GM23338 (cell line): ENCODE measurements around the gene SLC30A10. TPM values are rescaled to one million over a fixed set of nuclear protein-coding genes. Genes with fewer than 3 reads are reported as not detected.
"Not testable (repeated sequence)": the region's sequence is repeated elsewhere in the genome, so short reads cannot be mapped to it uniquely, and the experiment has no call there.

ENCODE experiments used
- ATAC-seq: fragments of 200-7000 bp; cut with Tn5 transposase; 3 replicates; pipeline ENCODE4 v1.9.1; 2020
- DNase-seq: peaks from one replicate; pipeline ENCODE4 v3.0.0-alpha.2; 2015; ENCODE audit warnings: low spot score
- H2AFZ ChIP-seq: fragments of 200-600 bp; sonication (generic); 2 replicates; pipeline ENCODE4 v1.8.0; 2016; ENCODE audit warnings: antibody characterized with exemption, mild to moderate bottlenecking, moderate library complexity
- H3F3A ChIP-seq: fragments of 200-600 bp; sonication (generic); replicated peaks from 2 replicates; pipeline ENCODE4 v1.8.0; 2017; ENCODE audit warnings: antibody characterized with exemption, mixed run types, low read depth
- H3K27ac ChIP-seq: fragments of 200-600 bp; sonication (generic); 2 replicates; pipeline ENCODE4 v1.6.1; 2016; ENCODE audit warnings: low read depth
- H3K27me3 ChIP-seq: fragments of 200-600 bp; sonication (generic); 2 replicates; pipeline ENCODE4 v1.8.0; 2016; ENCODE audit warnings: mild to moderate bottlenecking, mixed run types, moderate library complexity; ENCODE audit not compliant: insufficient read depth
- H3K36me3 ChIP-seq: fragments of 200-600 bp; sonication (generic); 2 replicates; pipeline ENCODE4 v1.8.0; 2016; ENCODE audit warnings: mild to moderate bottlenecking; ENCODE audit not compliant: insufficient read depth
- H3K4me1 ChIP-seq: fragments of 200-600 bp; sonication (generic); 2 replicates; pipeline ENCODE4 v1.8.0; 2016; ENCODE audit warnings: mild to moderate bottlenecking, moderate library complexity; ENCODE audit not compliant: insufficient read depth
- H3K4me2 ChIP-seq: fragments of 200-600 bp; sonication (generic); 2 replicates; pipeline ENCODE4 v1.7.1; 2017; ENCODE audit warnings: mixed run types
- H3K4me3 ChIP-seq: fragments of 200-600 bp; sonication (generic); 2 replicates; pipeline ENCODE4 v1.6.1; 2016; ENCODE audit warnings: mixed run types
- H3K79me2 ChIP-seq: fragments of 200-600 bp; sonication (generic); replicated peaks from 2 replicates; pipeline ENCODE4 v1.8.0; 2017; ENCODE audit warnings: mild to moderate bottlenecking; ENCODE audit not compliant: insufficient read depth
- H3K9me2 ChIP-seq: fragments of 200-600 bp; sonication (generic); 2 replicates; pipeline ENCODE4 v1.8.0; 2017; ENCODE audit not compliant: insufficient read depth
- H4K20me1 ChIP-seq: fragments of 200-600 bp; sonication (generic); replicated peaks from 2 replicates; pipeline ENCODE4 v1.8.0; 2017; ENCODE audit warnings: mild to moderate bottlenecking; ENCODE audit not compliant: insufficient read depth
- H3K27ac Mint-ChIP-seq: 2 replicates; pipeline ENCODE4 v1.8.0; 2020; ENCODE audit warnings: inconsistent platforms, mild to moderate bottlenecking, moderate library complexity, mixed read lengths
- H3K27me3 Mint-ChIP-seq: 3 replicates; pipeline ENCODE4 v1.8.0; 2022; ENCODE audit warnings: low read depth, mild to moderate bottlenecking, moderate library complexity, mixed read lengths, inconsistent platforms; ENCODE audit not compliant: insufficient read depth, poor library complexity
- H3K36me3 Mint-ChIP-seq: 3 replicates; pipeline ENCODE4 v1.8.0; 2021; ENCODE audit warnings: low read depth, mild to moderate bottlenecking, inconsistent platforms, moderate library complexity, mixed read lengths
- H3K4me1 Mint-ChIP-seq: 3 replicates; pipeline ENCODE4 v1.8.0; 2020; ENCODE audit warnings: mild to moderate bottlenecking, inconsistent platforms, mixed read lengths
- H3K4me3 Mint-ChIP-seq: 3 replicates; pipeline ENCODE4 v1.8.0; 2021; ENCODE audit warnings: moderate library complexity, mild to moderate bottlenecking, inconsistent platforms, mixed read lengths
- H3K9me3 Mint-ChIP-seq: 3 replicates; pipeline ENCODE4 v1.8.0; 2020; ENCODE audit warnings: moderate library complexity, mild to moderate bottlenecking, inconsistent platforms, mixed read lengths
- ZNF114 ChIP-seq: fragments of 250-450 bp; sonication (Bioruptor Pico); IDR thresholded peaks from 2 replicates; pipeline ENCODE4 v1.5.0; 2020; ENCODE audit warnings: mild to moderate bottlenecking, moderate library complexity
- ZNF462 ChIP-seq: fragments of 250-450 bp; sonication (Bioruptor Pico); IDR thresholded peaks from 2 replicates; pipeline ENCODE4 v1.5.0; 2020; ENCODE audit warnings: mild to moderate bottlenecking, moderate library complexity
- polyA plus RNA-seq: library from polyadenylated mRNA; unstranded; fragments of >200 nt; fragmentation: Nextera tagmentation; extraction: Ambion mirVana; gene quantifications from 2 replicates; pipeline ENCODE4 v1.2.1, GENCODE V29; 2016
- total RNA-seq: library from RNA; depleted of rRNA; stranded (reverse); fragments of >200 nt; shearing (Covaris generic); gene quantifications from 2 replicates; pipeline ENCODE4 v1.2.3, GENCODE V29; 2014

Gene SLC30A10
- total and polyA plus RNA-seq, 2 experiments from 2014 or later = 0.47 to 1.1 TPM

GRCh38 chr1:219875860-219876259, 52.5 kb downstream of the SLC30A10 start:
- no peak for ATAC-seq
- H3K9me3 Mint-ChIP-seq = no peaks in the 10 kb centered on the region

GRCh38 chr1:219872538-219872937, 55.8 kb downstream of the SLC30A10 start:
- not testable (repeated sequence) for H3K27me3 ChIP-seq, ATAC-seq, H3K4me1 Mint-ChIP-seq, H3K36me3 ChIP-seq, H3F3A ChIP-seq, H3K27ac Mint-ChIP-seq, H2AFZ ChIP-seq, H3K4me2 ChIP-seq, H3K4me3 ChIP-seq, H3K4me3 Mint-ChIP-seq, DNase-seq, H3K27me3 Mint-ChIP-seq, H3K4me1 ChIP-seq, H4K20me1 ChIP-seq, H3K79me2 ChIP-seq, H3K36me3 Mint-ChIP-seq, H3K9me2 ChIP-seq, H3K27ac ChIP-seq, H3K9me3 Mint-ChIP-seq

More at GRCh38 chr1:219875860-219876259, 52.5 kb downstream of the SLC30A10 start:
- Histone ChIP-seq H2AFZ (no peak overlapping the region), H3F3A (no peaks in the 10 kb centered on the region), H3K27me3 (no peaks in the 10 kb centered on the region), H3K27ac (no peak overlapping the region), H3K4me2 (no peak overlapping the region), H3K9me2 (no peaks in the 10 kb centered on the region), H3K79me2 (no peaks in the 10 kb centered on the region), H4K20me1 (no peaks in the 10 kb centered on the region), H3K4me3 (no peak overlapping the region), H3K36me3 (no peaks in the 10 kb centered on the region), H3K4me1 (no peaks in the 10 kb centered on the region)
- Mint-ChIP-seq H3K36me3 (no peaks in the 10 kb centered on the region), H3K27ac (no peak overlapping the region; the same call in 1 of the 2 replicates), H3K4me3 (no peak overlapping the region), H3K27me3 (no peaks in the 10 kb centered on the region), H3K4me1 (peaks cover 3% of the 10 kb centered on the region; the same call in 1 of the 3 replicates)
- no peak for DNase-seq
- no peak for TF ChIP-seq ZNF462
- TF ChIP-seq ZNF114 = no peak
